Right cardiac atrium (tissue), 5 donors: ENCODE measurements around the gene THSD4. TPM values are rescaled to one million over a fixed set of nuclear protein-coding genes. Genes with fewer than 3 reads are reported as not detected.

Experiments used
- ATAC-seq, 2 donors: fragments of 200-7000 bp; cut with Tn5 transposase; one replicate each; pipeline versions ENCODE4 v1.8.0 to v1.9.1; 2020; ENCODE audit warnings: moderate library complexity in 2 of 2, mild to moderate bottlenecking in 1 of 2
- DNase-seq, 3 donors: peaks; one replicate each; pipeline ENCODE4 v3.0.0-alpha.2; 2020
- H3K27ac ChIP-seq: one replicate; pipeline ENCODE4 v1.5.1; 2013; ENCODE audit warnings: mild to moderate bottlenecking, low read length, control low read depth, moderate library complexity
- H3K27me3 ChIP-seq: one replicate; pipeline ENCODE4 v1.6.1; 2013; ENCODE audit not compliant: control insufficient read depth, insufficient read depth
- H3K4me1 ChIP-seq: one replicate; pipeline ENCODE4 v1.6.1; 2013; ENCODE audit warnings: low read length; ENCODE audit not compliant: control insufficient read depth, insufficient read depth
- H3K4me3 ChIP-seq: one replicate; pipeline ENCODE4 v1.5.1; 2013; ENCODE audit warnings: low read length, control low read depth
- H3K9me3 ChIP-seq: one replicate; pipeline ENCODE4 v1.6.1; 2013; ENCODE audit warnings: low read length; ENCODE audit not compliant: control insufficient read depth
- WGBS: extraction: QIAGEN DNeasy Blood & Tissue Kit; methylation state at CpG from one replicate; pipeline ENCODE4 v1.1.7; 2013; 5-methylcytosine and 5-hydroxymethylcytosine counted together
- intact Hi-C, 4 donors: fragments of 100-400 bp; cut with DNase I; formaldehyde crosslinking; loops; one replicate each; pipeline versions ENCODE4 v1.11.0 to v1.14.0; 2022 to 2023
- polyA plus RNA-seq: library from polyadenylated mRNA; stranded (reverse); fragments of 200-250 nt; gene quantifications from one replicate; pipeline ENCODE4 v1.2.3, GENCODE V29; 2013
- total RNA-seq, 4 donors: library from RNA; stranded (reverse); fragmentation: NEBNext Ultra II Directional; extraction: Animal tissue kit (Norgen Biotek cat#: 25700); gene quantifications; one replicate each; pipeline ENCODE4 v1.2.1, GENCODE V29; 2021
- donor health status: healthy with polysubstance abuse.
- donor health status: DM: no; HTN: yes; CAD: no.
- donor health status: DM: no; HTN: no; CAD: no.
- donor health status: DM: no; HTN: yes; CAD: no; lungs with severe emphysema.
- donor health status: DM: yes; HTN: yes; CAD: no.

THSD4 gene
- total and polyA plus RNA-seq, 5 donors, result 40.5 to 93.8 (median 67.3) TPM

- Histone ChIP-seq H3K4me1 (no peaks in the 10 kb centered on the region), H3K27me3 (no peaks in the 10 kb centered on the region), H3K27ac (no peak overlapping the region), H3K9me3 (no peaks in the 10 kb centered on the region), H3K4me3 (no peak overlapping the region)
- intact Hi-C loops, result no loop called here
- DNase-seq (no peak), ATAC-seq (no peak)
These were observed 639.4 kb downstream of the THSD4 start for GRCh38 chr15:71754660-71755059.

DNA sequence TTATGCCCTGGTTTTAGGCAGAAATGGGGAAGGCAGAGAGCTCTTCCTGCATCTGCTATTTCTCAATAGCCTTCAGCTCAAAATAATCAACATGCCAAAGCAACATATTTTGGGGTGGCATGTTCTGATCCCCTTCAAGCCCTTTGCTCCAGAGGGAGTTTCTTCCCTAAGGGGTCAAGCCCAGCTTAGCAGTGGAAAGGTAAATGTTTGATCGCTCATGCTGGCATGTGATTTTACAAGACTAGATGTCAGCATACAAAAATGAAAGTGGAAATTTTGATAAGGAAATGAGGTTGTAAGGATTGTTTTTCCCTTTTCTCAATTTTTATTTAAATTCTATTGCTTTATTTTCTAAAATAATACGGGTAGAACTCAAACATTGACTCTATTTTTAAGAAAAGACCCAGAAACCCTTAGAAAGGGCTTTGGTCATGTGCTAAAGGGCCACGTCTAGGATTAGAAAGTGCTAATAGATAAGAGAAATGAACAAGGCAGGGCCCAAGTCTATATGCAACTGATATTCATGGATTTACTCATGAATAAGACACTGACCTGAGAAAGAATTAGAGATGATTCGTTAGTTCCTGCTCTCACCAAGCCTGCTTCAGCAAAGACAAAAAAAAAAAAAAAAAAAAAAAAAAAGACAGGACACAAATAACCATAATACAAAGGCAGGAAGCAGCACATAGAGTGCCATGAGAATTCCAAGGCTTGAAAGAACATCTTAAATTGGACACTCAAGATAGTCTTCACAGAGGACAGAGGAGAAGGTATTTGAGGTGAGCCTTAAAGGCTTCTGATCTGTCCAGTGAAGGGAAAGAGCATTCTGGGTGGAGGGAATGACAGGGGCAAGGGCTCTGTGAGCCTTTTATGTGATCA lies 640.1 kb downstream of the THSD4 start:
- intact Hi-C loops, result no loop called here
- ATAC-seq, result no peak

GRCh38 chr15:71756599-71757352 lies 641.5 kb downstream of the THSD4 start:
- 88% methylated on average over 8 of the region's 8 CpGs for WGBS
- ATAC-seq, result no peak

More for the DNA sequence above, 640.1 kb downstream of the THSD4 start:
- DNase-seq, result no peak
- Histone ChIP-seq H3K27me3 (no peaks in the 10 kb centered on the region), H3K4me1 (no peaks in the 10 kb centered on the region), H3K27ac (no peak overlapping the region), H3K9me3 (peaks cover 1% of the 10 kb centered on the region), H3K4me3 (no peak overlapping the region)
- 70% methylated on average over 4 of the region's 4 CpGs for WGBS

GRCh38 chr15:71757741-71758530 lies 642.7 kb downstream of the THSD4 start:
- H3K27me3 ChIP-seq, result no peaks in the 10 kb centered on the region
- intact Hi-C loops, result no loop called here
- H3K4me1 ChIP-seq, result no peaks in the 10 kb centered on the region
- no peak overlapping the region for H3K27ac ChIP-seq
- ATAC-seq (peak; percentile 14 to 36), DNase-seq (no peak)
- H3K4me3 ChIP-seq, result no peak overlapping the region
- WGBS, result 78% methylated on average over 13 of the region's 13 CpGs
- H3K9me3 ChIP-seq, result peaks cover 1% of the 10 kb centered on the region

More at GRCh38 chr15:71756599-71757352, 641.5 kb downstream of the THSD4 start:
- DNase-seq, result no peak
- Histone ChIP-seq H3K4me1 (no peaks in the 10 kb centered on the region), H3K27ac (no peak overlapping the region), H3K4me3 (no peak overlapping the region), H3K9me3 (peaks cover 1% of the 10 kb centered on the region), H3K27me3 (no peaks in the 10 kb centered on the region)
- intact Hi-C loops, result no loop called here

- H3K4me1 ChIP-seq, result no peaks in the 10 kb centered on the region
- H3K27ac ChIP-seq, result no peak overlapping the region
- ATAC-seq (no peak), DNase-seq (no peak)
- no peak overlapping the region for H3K4me3 ChIP-seq
- peaks cover 1% of the 10 kb centered on the region for H3K9me3 ChIP-seq
- H3K27me3 ChIP-seq, result no peaks in the 10 kb centered on the region
- intact Hi-C loops, result no loop called here
- 94% methylated on average over 2 of the region's 2 CpGs for WGBS
These were observed 643.4 kb downstream of the THSD4 start for GRCh38 chr15:71758711-71759110.

DNA sequence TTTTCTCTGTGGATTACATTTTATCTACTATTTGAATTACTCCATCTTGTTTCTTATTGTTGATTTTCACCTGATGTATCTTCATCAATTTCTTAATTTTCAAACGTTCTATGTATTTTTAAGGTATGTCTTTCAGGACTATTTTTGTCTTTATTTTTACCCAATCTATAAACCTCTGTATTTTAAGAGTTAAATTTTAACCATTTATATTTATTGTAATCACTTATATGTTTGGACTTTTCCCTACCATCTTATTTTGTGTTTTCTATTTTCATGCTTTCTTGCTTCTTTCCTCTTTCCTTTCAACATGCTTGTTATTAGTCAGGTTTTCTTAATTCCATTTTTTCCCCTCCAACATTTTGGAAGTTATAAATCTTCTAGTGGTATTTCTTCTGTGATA lies 645.6 kb downstream of the THSD4 start:
- Histone ChIP-seq H3K4me3 (no peak overlapping the region), H3K9me3 (peaks cover 1% of the 10 kb centered on the region), H3K27me3 (no peaks in the 10 kb centered on the region), H3K4me1 (no peaks in the 10 kb centered on the region), H3K27ac (no peak overlapping the region)
- intact Hi-C loops, result no loop called here
- ATAC-seq (no peak), DNase-seq (no peak)
- WGBS, result 96% methylated on average over 1 of the region's 1 CpG

DNA sequence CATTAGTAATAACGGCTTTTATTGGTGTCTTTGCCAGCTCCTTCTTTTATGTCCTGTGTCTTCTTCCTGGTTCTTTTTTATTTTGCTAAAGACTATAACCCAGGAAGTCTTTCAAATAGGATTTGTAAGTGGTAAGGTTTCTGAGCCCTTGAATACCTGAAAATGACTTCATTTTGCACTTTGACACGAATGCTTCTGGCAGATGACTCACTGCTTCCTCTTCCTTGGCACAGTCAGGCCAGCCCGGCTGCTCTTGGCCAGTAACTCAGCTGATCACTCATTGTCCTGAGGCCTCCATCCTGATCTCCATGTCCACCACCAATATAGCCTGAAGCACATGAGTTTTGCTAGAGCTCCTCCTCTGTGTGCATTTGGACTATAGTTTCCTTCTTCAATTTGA lies 646.4 kb downstream of the THSD4 start:
- peaks cover 1% of the 10 kb centered on the region for H3K9me3 ChIP-seq
- no peaks in the 10 kb centered on the region for H3K27me3 ChIP-seq
- ATAC-seq (peak in 1 of 2 donors; percentile 88), DNase-seq (peak in 2 of 3 donors; percentile 46 to 69)
- no peak overlapping the region for H3K27ac ChIP-seq
- H3K4me1 ChIP-seq, result no peaks in the 10 kb centered on the region
- H3K4me3 ChIP-seq, result no peak overlapping the region
- intact Hi-C loops, result no loop called here
- WGBS, result 37% methylated on average over 3 of the region's 3 CpGs

- ATAC-seq (no peak), DNase-seq (no peak)
- Histone ChIP-seq H3K4me1 (no peaks in the 10 kb centered on the region), H3K27me3 (no peaks in the 10 kb centered on the region), H3K27ac (no peak overlapping the region), H3K4me3 (no peak overlapping the region), H3K9me3 (no peaks in the 10 kb centered on the region)
- intact Hi-C loops, result no loop called here
- WGBS, result 97% methylated on average over 5 of the region's 5 CpGs
These were observed 652.9 kb downstream of the THSD4 start for GRCh38 chr15:71768184-71768583.

GRCh38 chr15:71773206-71773859 lies 658.1 kb downstream of the THSD4 start:
- Histone ChIP-seq H3K27me3 (no peaks in the 10 kb centered on the region), H3K4me1 (no peaks in the 10 kb centered on the region), H3K27ac (no peak overlapping the region), H3K9me3 (no peaks in the 10 kb centered on the region), H3K4me3 (no peak overlapping the region)
- DNase-seq, result no peak
- ATAC-seq, result no peak
- intact Hi-C loops, result no loop called here
- WGBS, result 59% methylated on average over 1 of the region's 1 CpG

DNA sequence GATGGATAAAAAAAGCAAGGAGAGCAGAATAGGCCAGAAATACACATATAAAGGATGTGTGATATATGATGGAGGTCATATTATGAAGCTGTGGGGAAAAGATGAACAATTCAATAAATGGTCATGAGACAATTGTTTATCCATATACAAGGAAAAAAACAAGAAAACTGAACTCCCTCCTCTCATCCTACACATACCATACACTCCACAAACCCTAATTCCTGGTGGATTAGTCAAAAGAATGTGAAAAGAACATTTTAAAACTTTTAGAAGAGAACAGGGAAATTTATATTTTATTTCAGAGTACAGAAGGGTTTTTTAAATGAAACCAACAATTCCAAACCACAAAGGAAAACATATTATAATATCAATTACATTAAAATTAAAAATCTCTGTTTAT lies 660.6 kb downstream of the THSD4 start:
- no peak for DNase-seq
- no peaks in the 10 kb centered on the region for H3K27me3 ChIP-seq
- no peak for ATAC-seq
- no peaks in the 10 kb centered on the region for H3K9me3 ChIP-seq
- no peak overlapping the region for H3K4me3 ChIP-seq
- no peak overlapping the region for H3K27ac ChIP-seq
- H3K4me1 ChIP-seq, result no peaks in the 10 kb centered on the region
- intact Hi-C loops, result no loop called here
